ENCODE measurements around the gene SIGLEC9. TPM values are rescaled to one million over a fixed set of nuclear protein-coding genes. Genes with fewer than 3 reads are reported as not detected.

Gene SIGLEC9
- total RNA-seq, 2 donors from 2014 or later = not detected

GRCh38 chr19:51103926-51104341, 20.8 kb upstream of the SIGLEC9 start:
- no peak overlapping the region for H3K27ac Mint-ChIP-seq
- H3K9ac ChIP-seq (ENCODE audit: extremely low read depth, low read length, poor library complexity, severe bottlenecking) = no peak overlapping the region
- H3K36me3 Mint-ChIP-seq (ENCODE audit: low read depth) = peaks cover 20% of the 10 kb centered on the region
- H3K4me1 ChIP-seq (ENCODE audit: control insufficient read depth, insufficient read depth, low read length) = no peaks in the 10 kb centered on the region
- no peaks in the 10 kb centered on the region for H3K27me3 ChIP-seq (ENCODE audit: control insufficient read depth, insufficient read depth, low read length, poor library complexity, severe bottlenecking)
- no peak overlapping the region for H3K4me3 ChIP-seq (ENCODE audit: low read length)
- H3K36me3 ChIP-seq (ENCODE audit: control insufficient read depth, insufficient read depth, low read length) = peaks cover 9% of the 10 kb centered on the region
- WGBS, 2 experiments (ENCODE audit: insufficient coverage in 1 of 2, insufficient read length in 1 of 2) = 97% methylated on average over 42 to 49 of the region's 49 CpGs
- TF ChIP-seq CTCF (conservative IDR thresholded peaks at IDR 0.05) = no peak
- no peak overlapping the region for H3K27ac ChIP-seq (ENCODE audit: low read depth, low read length)
- H3K4me1 Mint-ChIP-seq = peaks cover 24% of the 10 kb centered on the region
- H3K27me3 Mint-ChIP-seq (ENCODE audit: insufficient read depth) = no peaks in the 10 kb centered on the region
- peak overlapping the region; percentile 30 for H3K4me3 Mint-ChIP-seq
- DNase-seq = no peak
- H3K9me3 ChIP-seq (ENCODE audit: control insufficient read depth, low read length) = no peaks in the 10 kb centered on the region
- H3K9me3 Mint-ChIP-seq = no peaks in the 10 kb centered on the region

- H3K9me3 Mint-ChIP-seq = no peaks in the 10 kb centered on the region
- peaks cover 4% of the 10 kb centered on the region for H3K27me3 ChIP-seq (ENCODE audit: control insufficient read depth, insufficient read depth, low read length, poor library complexity, severe bottlenecking)
- H3K4me1 ChIP-seq (ENCODE audit: control insufficient read depth, insufficient read depth, low read length) = no peaks in the 10 kb centered on the region
- WGBS, 2 experiments (ENCODE audit: insufficient coverage in 1 of 2, insufficient read length in 1 of 2) = 23 to 28% methylated on average over 13 to 18 of the region's 18 CpGs
- peaks cover 16% of the 10 kb centered on the region for H3K36me3 Mint-ChIP-seq (ENCODE audit: low read depth)
- H3K27ac ChIP-seq (ENCODE audit: low read depth, low read length) = no peak overlapping the region
- no peak for DNase-seq
- H3K9ac ChIP-seq (ENCODE audit: extremely low read depth, low read length, poor library complexity, severe bottlenecking) = peak overlapping the region; percentile 53
- no peaks in the 10 kb centered on the region for H3K9me3 ChIP-seq (ENCODE audit: control insufficient read depth, low read length)
- peak overlapping the region; percentile 94 for H3K4me3 Mint-ChIP-seq
- peaks cover 4% of the 10 kb centered on the region for H3K27me3 Mint-ChIP-seq (ENCODE audit: insufficient read depth)
- H3K27ac Mint-ChIP-seq = peak overlapping the region; percentile 96
- H3K36me3 ChIP-seq (ENCODE audit: control insufficient read depth, insufficient read depth, low read length) = peaks cover 5% of the 10 kb centered on the region
- H3K4me1 Mint-ChIP-seq = peaks cover 11% of the 10 kb centered on the region
- no peak for TF ChIP-seq CTCF (conservative IDR thresholded peaks at IDR 0.05)
- peak overlapping the region; percentile 86 for H3K4me3 ChIP-seq (ENCODE audit: low read length)
These were observed 17.2 kb upstream of the SIGLEC9 start for GRCh38 chr19:51107406-51108065.

- H3K27ac Mint-ChIP-seq = peak within 1 kb of the TSS; percentile 96
- DNase-seq = peak; percentile 99
- H3K36me3 Mint-ChIP-seq (ENCODE audit: low read depth) = peaks cover 10% of the 10 kb centered on the region
- H3K4me1 Mint-ChIP-seq = peaks cover 11% of the 10 kb centered on the region
- no peak within 1 kb of the TSS for H3K27ac ChIP-seq (ENCODE audit: low read depth, low read length)
- H3K27me3 Mint-ChIP-seq (ENCODE audit: insufficient read depth) = peaks cover 4% of the 10 kb centered on the region
- TF ChIP-seq CTCF (conservative IDR thresholded peaks at IDR 0.05) = no peak
- H3K36me3 ChIP-seq (ENCODE audit: control insufficient read depth, insufficient read depth, low read length) = no peaks in the 10 kb centered on the region
- peak within 1 kb of the TSS; percentile 53 for H3K9ac ChIP-seq (ENCODE audit: extremely low read depth, low read length, poor library complexity, severe bottlenecking)
- H3K4me3 ChIP-seq (ENCODE audit: low read length) = peak within 1 kb of the TSS; percentile 86
- H3K9me3 ChIP-seq (ENCODE audit: control insufficient read depth, low read length) = no peaks in the 10 kb centered on the region
- 0% methylated on average over 4 to 43 of the region's 43 CpGs for WGBS, 2 experiments (ENCODE audit: insufficient coverage in 1 of 2, insufficient read length in 1 of 2)
- peak within 1 kb of the TSS; percentile 94 for H3K4me3 Mint-ChIP-seq
- H3K9me3 Mint-ChIP-seq = no peaks in the 10 kb centered on the region
- peaks cover 10% of the 10 kb centered on the region for H3K27me3 ChIP-seq (ENCODE audit: control insufficient read depth, insufficient read depth, low read length, poor library complexity, severe bottlenecking)
- H3K4me1 ChIP-seq (ENCODE audit: control insufficient read depth, insufficient read depth, low read length) = no peaks in the 10 kb centered on the region
These were observed 16.5 kb upstream of the SIGLEC9 start, which contains the start of gene CTU1 for GRCh38 chr19:51108066-51108804. Gene CTU1 (minus strand): TSS chr19:51108409. CDS start chr19:51104569, 3,840 bp downstream.

All from endodermal cell (in vitro differentiated cells).